Measurements from ENCODE around the gene GM2A.
A peak's percentile ranks its signal among the peaks of the same experiment; 100 is the strongest.
"Not testable (repeated sequence)": the region's sequence is repeated elsewhere in the genome, so short reads cannot be mapped to it uniquely, and the experiment has no call there.

GM2A gene

DNA sequence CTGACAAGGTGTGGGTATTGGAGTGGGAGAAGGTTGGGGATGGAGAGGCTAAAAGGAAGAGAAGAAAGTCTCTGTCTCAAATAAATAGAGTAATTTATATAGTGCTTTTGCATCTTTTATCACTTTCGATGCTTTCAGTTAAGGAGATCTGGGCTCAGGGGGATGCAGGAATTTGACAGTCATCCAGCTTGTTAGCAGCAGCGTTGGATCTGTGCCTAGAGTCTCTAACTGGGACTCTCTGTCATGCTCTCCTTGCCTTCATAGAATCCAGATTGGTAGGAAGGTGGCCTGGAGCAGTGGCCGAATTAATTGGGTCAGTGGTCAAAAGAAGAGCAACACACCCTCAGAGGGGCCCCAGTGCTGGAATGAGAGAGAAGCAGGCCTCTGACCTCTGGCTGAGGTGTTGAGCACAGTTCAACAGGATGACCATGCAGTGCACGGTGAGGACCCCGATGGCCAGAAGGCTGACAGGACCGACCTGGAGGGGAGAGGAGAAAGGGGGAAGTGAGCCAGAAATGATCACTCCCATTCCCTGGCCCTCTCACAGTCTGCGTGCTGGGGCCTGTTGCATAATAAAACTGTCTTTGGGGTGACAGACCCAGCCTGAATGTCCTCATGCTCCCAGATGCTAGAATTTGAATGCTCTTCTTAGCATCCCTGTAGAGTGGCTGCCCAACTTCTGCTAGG lies 42.9 kb downstream of the GM2A start:
- no peak for DNase-seq

DNA sequence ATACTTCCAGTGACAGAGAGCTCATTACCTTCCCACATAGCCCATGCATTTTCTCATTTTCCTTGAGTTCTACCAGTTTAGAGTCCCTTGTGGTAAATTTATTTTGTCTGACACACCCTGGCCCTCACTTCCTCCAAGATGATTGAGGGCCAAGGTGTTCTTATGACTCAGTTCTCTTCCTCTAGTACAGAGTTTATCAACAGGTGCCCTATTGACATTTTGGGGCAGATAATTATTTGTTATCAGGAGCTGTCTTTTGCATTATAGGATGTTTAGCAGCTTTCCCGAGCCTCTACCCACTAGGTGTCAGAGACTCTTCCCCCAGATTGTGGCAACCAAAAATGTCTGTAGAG lies 43.5 kb downstream of the GM2A start:
- DNase-seq: no peak

DNA sequence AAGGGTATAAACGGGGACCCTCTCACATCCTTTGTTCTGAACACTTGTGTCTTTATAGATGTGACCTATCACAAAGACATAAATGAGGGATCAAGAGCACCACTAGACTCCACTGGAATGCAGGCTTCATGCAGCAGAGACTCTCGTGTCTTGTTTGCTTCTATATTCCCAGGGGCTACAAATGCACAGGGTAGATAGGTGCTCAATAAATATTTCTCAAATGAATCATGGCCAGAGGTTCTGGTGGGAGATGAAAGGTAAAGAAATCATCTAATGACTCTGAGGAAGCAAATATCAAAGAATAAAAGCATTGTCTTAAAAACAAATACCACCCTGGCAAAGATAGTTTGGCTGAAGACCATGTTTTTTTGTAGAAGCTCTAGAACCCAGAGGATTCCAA lies 44.0 kb downstream of the GM2A start:
- DNase-seq: no peak

DNA sequence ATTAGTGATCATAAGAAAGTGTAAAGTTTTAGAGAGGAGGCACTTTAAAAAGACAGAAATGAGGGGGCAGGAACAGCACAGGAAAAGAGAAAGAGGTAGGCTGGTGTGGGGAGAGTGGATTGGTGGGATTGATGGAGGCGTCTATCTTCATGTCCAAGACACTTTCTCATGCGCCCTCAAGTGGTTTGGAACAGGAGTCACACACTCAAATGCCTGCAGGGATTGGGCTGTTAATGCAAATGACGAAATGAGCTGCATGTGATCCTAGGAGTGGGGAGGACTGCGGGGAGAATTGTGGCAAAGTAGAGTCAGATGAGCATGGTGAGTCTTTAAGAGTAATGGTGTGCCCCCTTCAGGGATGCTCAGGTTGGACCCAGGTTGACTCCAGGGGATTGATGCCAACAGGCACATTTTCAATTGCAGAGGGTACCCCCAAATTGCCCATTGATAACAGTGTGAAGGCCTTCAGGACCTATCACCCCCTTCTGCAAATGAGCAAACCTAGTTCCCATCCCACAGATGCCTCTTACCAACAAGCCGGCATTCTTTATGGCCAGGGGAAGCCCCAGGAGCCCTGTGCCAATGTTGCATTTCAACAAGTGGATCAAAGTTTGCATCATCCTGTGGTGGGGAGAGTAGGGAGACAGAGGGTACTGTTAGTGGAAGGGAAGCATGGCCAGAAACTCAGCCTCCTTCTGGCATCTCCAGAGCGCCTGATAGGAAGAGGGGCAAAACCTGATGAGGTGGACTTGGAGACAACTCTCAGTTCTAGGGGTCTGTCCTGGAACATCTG lies 45.3 kb downstream of the GM2A start:
- DNase-seq: no peak

DNA sequence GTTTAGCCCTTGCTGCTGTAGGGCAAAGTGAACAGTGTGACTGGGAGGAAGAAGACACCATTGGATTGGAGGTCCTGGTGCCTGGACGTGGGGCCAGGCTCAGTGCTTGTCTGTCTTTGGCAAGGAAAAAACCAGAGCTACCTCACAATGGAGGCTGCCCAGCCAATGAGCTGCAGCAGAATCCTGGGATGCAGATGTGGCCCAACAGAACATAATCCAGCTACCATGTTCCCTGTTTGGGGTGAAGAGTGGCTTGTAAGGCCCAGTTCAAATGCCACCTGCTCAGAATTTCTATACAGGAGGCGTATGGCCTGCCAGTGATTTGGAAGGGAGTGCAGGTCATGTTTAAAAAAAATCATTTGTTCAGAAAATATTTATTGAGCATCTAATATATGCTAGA lies 50.7 kb downstream of the GM2A start, which contains the start of gene SLC36A3:
Gene SLC36A3 (minus strand): TSS at position 101 of the 400 bp plus-strand sequence. CDS start 412 bp downstream, outside the sequence.
- no peak for DNase-seq

DNA sequence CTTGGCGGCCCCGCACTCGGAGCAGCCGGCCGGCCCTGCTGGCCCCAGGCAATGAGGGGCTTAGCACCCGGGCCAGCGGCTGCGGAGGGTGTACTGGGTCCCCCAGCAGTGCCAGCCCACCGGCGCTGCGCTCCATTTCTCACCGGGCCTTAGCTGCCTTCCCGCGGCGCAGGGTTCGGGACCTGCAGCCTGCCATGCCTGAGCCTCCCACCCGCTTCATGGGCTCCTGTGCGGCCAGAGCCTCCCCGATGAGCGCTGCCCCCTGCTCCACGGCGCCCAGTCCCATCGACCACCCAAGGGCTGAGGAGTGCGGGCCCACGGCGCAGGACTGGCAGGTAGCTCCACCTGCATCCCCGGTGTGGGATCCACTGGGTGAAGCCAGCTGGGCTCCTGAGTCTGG lies 56.3 kb downstream of the GM2A start:
- not testable (repeated sequence) for DNase-seq

DNA sequence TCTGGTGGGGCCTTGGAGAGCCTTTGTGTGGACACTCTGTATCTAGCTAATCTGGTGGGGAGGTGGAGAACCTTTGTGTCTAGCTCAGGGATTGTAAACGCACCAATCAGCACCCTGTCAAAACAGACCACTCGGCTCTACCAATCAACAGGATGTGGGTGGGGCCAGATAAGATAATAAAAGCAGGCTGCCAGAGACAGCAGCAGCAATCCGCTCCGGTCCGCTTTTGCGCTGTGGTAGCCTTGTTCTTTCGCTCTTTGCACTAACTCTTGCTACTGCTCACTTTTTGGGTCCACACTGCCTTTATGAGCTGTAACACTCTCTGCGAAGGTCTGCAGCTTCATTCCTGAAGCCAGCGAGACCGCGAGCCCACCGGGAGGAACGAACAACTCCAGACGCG lies 56.8 kb downstream of the GM2A start:
- not testable (repeated sequence) for DNase-seq

DNA sequence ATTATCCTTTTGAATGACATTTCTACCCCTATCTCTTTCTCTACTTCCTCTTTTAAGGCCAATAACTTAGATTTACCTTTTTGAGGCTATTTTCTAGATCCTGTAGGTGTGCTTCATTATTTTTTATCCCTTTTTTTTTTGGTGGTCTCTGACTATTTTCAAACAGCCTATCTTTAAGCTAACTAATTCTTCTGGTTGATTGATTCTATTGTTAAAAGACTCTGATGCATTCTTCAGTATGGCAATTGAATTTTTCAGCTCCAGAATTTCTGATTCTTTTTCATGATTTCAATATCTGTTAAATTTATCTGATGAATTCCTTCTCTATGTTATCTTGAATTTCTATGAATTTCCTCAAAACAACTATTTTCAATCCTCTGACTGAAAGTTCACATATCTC lies 57.9 kb downstream of the GM2A start:
- DNase-seq: no peak

DNA sequence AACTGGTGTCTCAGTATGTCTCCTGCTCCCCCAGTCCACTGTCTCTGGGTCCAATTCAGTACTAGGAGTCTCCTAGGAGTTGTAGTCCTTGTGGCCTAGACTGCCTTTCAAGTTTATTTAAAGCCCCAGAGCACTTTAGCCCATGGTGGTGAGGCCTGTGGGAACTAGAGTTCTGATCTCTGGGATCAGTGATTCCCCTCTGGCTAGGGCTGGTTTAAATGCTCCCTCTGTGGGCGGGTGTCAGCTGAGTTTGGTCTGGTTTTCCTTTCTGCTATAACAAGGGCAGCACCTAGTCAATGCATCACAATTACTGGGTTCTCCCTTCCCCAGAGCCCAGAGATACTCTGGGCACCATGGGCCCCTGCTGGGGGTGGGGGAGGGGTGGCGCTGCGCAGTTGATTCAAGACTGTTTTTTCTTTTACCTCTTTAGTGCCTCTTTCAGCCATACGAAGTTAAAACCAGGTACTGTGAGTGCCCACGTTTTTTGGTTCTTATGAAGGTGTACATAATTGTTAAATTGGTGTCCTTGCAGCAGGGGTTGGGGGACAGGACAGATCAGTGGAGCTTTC lies 59.9 kb downstream of the GM2A start:
- DNase-seq: no peak

DNA sequence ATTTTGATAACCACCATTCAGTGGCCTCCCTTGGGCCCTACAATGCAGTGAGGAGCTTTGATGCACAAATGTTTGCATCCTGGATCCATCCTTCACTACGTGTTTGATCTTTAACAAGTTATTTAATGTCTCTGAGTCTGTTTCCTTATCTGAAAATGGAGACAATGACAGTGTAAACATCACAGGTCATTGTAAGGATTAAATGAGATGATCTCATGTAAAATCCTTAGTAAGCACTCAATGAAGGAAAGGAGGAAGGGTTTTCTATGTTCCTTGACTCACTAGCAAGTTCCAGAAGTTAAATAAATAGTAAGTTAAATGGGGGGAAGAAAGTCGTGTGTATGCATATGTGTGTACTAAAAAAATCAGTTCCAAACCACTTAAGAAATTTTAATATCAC lies 60.4 kb downstream of the GM2A start:
- no peak for DNase-seq

DNA sequence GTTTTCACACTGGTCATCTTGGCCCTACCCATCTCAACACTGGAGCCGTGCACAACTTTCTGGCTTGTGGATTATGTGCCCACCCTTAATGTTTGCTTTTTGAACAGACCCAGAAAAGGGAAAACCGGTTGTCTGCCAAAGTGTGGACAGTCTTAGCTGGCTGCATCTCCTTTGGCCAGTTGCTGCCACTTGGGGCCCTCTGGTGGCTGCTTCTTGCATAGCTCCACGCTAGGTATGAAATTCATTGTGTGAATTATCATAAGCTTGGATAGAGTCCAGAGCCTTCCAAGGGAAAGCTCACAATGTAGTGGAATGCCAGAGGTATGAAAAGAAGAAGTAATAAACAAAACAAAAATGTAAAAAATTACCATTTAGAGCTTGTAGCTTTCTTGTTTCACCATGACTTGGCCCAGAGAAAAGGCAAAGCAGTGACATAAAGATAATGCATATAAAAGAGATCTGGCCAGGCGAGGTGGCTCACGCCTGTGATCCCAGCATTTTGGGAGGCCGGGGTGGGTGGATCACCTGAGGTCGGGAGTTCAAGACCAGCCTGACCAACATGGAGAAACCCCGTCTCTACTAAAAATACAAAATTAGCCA lies 63.1 kb downstream of the GM2A start:
- peak; percentile 11 to 46 for DNase-seq

DNA sequence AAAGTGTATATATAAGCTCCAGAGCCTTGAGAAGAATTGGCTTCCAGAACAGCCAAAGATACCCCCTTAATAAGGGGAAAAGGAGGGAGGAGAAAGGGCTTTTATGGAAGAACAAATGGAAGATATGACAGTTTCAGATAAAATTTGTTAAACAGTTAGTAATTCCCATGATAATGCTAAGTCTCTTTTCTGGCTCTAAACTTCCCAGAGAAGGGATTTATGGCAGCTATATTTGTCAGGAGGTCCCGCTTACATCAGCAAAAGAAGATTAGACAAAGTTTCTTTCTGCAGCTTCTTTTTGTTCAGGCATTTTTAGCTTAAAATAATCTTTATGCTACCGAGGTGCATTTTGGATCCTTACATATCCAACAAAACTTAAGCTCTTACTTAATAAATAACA lies 64.9 kb downstream of the GM2A start:
- DNase-seq: no peak

DNA sequence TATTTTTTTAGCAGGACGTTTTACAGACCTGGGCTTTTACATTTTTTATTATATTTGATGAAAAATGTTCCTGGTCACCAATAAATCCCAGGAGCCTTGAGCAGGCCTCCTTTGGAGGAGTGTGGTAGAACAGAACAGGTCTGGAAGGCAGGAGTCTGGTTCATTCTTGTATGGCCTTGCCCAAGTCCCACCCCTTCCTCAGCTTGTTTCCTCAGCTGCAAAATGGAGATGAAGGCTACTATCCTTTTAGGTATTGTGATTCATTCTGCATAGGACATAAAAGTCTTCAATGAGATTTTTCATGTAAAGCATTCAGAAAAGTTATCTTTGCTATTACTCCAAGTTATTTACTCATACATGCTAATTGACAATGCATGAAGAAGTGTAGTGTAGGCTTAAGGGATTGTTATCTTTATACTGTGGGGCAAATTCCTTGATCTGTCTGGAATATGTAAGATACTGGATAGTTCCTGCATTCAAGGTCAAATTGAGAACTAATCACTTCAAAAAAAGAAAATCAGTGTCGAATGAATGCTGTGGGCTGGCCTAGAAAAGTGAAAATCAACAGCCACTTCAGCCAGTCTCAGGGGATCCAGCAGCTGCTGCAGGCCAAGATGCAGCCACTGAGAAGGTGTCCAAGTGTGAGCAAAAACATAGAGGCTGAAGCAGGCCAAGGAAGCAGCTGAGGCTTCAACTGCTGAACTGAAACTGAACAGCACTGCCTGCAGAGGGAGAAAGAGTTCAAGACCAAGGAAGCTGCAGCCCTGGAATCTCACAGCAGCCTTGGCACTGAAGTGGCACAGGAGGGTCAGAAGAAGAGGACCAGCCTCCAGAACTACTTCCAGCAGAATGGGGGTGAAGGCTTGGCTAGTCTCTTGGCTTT lies 66.1 kb downstream of the GM2A start:
- no peak for DNase-seq

All from stimulated activated CD4-positive, alpha-beta T cell treated with anti-CD3 and anti-CD28 coated beads, Interleukin-4, amount 100 ng/mL, for 4 hours (primary cell).